Smooth muscle cell (in vitro differentiated cells): ENCODE data around the gene MAP2. TPM values are rescaled to one million over a fixed set of nuclear protein-coding genes. Genes with fewer than 3 reads are reported as not detected.

Experiments
- DNase-seq: peaks from one replicate; lab custom pipeline; 2025; ENCODE audit not compliant: unreplicated experiment; lab: John Stamatoyannopoulos, UW
- H2AFZ ChIP-seq: fragments of 200-600 bp; sonication (generic); 2 replicates; pipeline ENCODE4 v1.6.0; 2016; ENCODE audit warnings: antibody characterized with exemption, low read depth, mild to moderate bottlenecking
- H3F3A ChIP-seq: fragments of 200-600 bp; sonication (generic); 2 replicates; pipeline ENCODE4 v1.6.0; 2017; ENCODE audit warnings: antibody characterized with exemption, low read depth
- H3K27ac ChIP-seq: fragments of 200-600 bp; sonication (generic); 2 replicates; pipeline ENCODE4 v1.5.1; 2016; ENCODE audit warnings: low read depth, mild to moderate bottlenecking
- H3K27me3 ChIP-seq: fragments of 200-600 bp; sonication (generic); 2 replicates; pipeline ENCODE4 v1.6.1; 2016; ENCODE audit warnings: low read depth, mild to moderate bottlenecking
- H3K36me3 ChIP-seq: fragments of 200-600 bp; sonication (generic); 2 replicates; pipeline ENCODE4 v1.5.1; 2016; ENCODE audit warnings: low read depth
- H3K4me1 ChIP-seq: fragments of 200-600 bp; sonication (generic); 2 replicates; pipeline ENCODE4 v1.5.1; 2016; ENCODE audit warnings: low read depth
- H3K4me2 ChIP-seq: fragments of 200-600 bp; sonication (generic); 2 replicates; pipeline ENCODE4 v1.6.0; 2016; ENCODE audit warnings: mild to moderate bottlenecking
- H3K4me3 ChIP-seq: fragments of 200-600 bp; sonication (generic); 2 replicates; pipeline ENCODE4 v1.5.1; 2016; ENCODE audit warnings: mild to moderate bottlenecking
- H3K79me2 ChIP-seq: fragments of 200-600 bp; sonication (generic); 2 replicates; pipeline ENCODE4 v1.6.0; 2016; ENCODE audit warnings: low read depth, mild to moderate bottlenecking
- H3K9ac ChIP-seq: fragments of 200-600 bp; sonication (generic); 2 replicates; pipeline ENCODE4 v1.6.0; 2016; ENCODE audit warnings: low read depth
- H3K9me3 ChIP-seq: fragments of 200-600 bp; sonication (generic); replicated peaks from 2 replicates; pipeline ENCODE4 v1.5.1; 2016; ENCODE audit warnings: low read depth
- H4K20me1 ChIP-seq: fragments of 200-600 bp; sonication (generic); 2 replicates; pipeline ENCODE4 v1.6.0; 2016; ENCODE audit warnings: low read depth
- CTCF ChIP-seq: fragments of 200-600 bp; sonication (generic); IDR thresholded peaks from 2 replicates; pipeline ENCODE4 v1.5.1; 2017; ENCODE audit warnings: borderline replicate concordance, mild to moderate bottlenecking, antibody characterized with exemption; ENCODE audit not compliant: insufficient read depth, poor library complexity, severe bottlenecking
- WGBS: methylation state at CpG from one replicate; pipeline ENCODE4 v1.1.7; 2016; ENCODE audit warnings: low lambda C conversion rate; 5-methylcytosine and 5-hydroxymethylcytosine counted together
- polyA plus RNA-seq: library from polyadenylated mRNA; unstranded; fragments of >200 nt; fragmentation: Nextera tagmentation; extraction: Ambion mirVana; gene quantifications from 2 replicates; pipeline ENCODE4 v1.2.1, GENCODE V29; 2016
- total RNA-seq: library from RNA; depleted of rRNA; stranded (reverse); fragments of >200 nt; gene quantifications from 2 replicates; pipeline ENCODE4 v1.2.3, GENCODE V29; 2014

Gene MAP2
- total and polyA plus RNA-seq, 2 experiments from 2014 or later, result 1.8 to 18.7 TPM

- Histone ChIP-seq H2AFZ (no peak overlapping the region), H3K79me2 (no peaks in the 10 kb centered on the region), H3K9ac (no peak overlapping the region), H3K4me1 (no peaks in the 10 kb centered on the region), H3K27me3 (peaks cover 4% of the 10 kb centered on the region), H3K9me3 (no peaks in the 10 kb centered on the region), H3K4me2 (no peak overlapping the region), H4K20me1 (no peaks in the 10 kb centered on the region), H3F3A (no peaks in the 10 kb centered on the region), H3K36me3 (no peaks in the 10 kb centered on the region), H3K4me3 (no peak overlapping the region), H3K27ac (no peak overlapping the region)
- DNase-seq, result no peak
- 74% methylated on average over 3 of the region's 3 CpGs for WGBS
- TF ChIP-seq CTCF, result no peak
Observed at GRCh38 chr2:209763106-209763505, 339.3 kb downstream of the MAP2 start.

DNA sequence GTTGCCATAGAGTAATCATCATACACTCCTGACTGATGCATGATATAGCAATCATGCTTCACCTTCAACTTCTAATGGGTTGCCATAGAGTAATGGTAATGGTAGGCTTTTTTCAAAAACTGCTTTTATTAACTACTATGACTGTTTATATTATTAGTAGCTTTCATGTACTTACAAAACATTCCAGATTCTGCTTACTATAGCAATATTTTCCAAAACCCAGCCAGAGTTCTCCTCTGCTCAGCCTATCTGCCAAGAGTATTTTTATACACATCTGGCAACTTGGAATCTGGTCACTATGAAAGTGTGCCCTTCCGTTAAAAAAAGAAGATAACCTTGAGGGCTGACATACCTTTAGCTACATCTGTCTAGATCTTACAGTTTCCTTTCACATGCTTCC, 342.8 kb downstream of the MAP2 start:
- no peak for TF ChIP-seq CTCF
- Histone ChIP-seq H3K4me2 (no peak overlapping the region), H3F3A (no peaks in the 10 kb centered on the region), H3K27me3 (peaks cover 27% of the 10 kb centered on the region), H3K4me1 (peaks cover 3% of the 10 kb centered on the region), H3K27ac (no peak overlapping the region), H3K4me3 (no peak overlapping the region), H3K9me3 (no peaks in the 10 kb centered on the region), H2AFZ (no peak overlapping the region), H3K36me3 (no peaks in the 10 kb centered on the region), H3K9ac (no peak overlapping the region), H4K20me1 (no peaks in the 10 kb centered on the region), H3K79me2 (no peaks in the 10 kb centered on the region)
- WGBS, result 94% methylated on average over 1 of the region's 1 CpG
- DNase-seq, result no peak

GRCh38 chr2:209767316-209767715, 343.5 kb downstream of the MAP2 start:
- Histone ChIP-seq H3K36me3 (no peaks in the 10 kb centered on the region), H3K79me2 (no peaks in the 10 kb centered on the region), H3K27ac (no peak overlapping the region), H3F3A (no peaks in the 10 kb centered on the region), H3K27me3 (peaks cover 29% of the 10 kb centered on the region), H4K20me1 (no peaks in the 10 kb centered on the region), H3K9me3 (no peaks in the 10 kb centered on the region), H2AFZ (no peak overlapping the region), H3K4me2 (no peak overlapping the region), H3K4me3 (no peak overlapping the region), H3K4me1 (peaks cover 3% of the 10 kb centered on the region), H3K9ac (no peak overlapping the region)
- no peak for DNase-seq
- WGBS, result 58% methylated on average over 2 of the region's 2 CpGs
- no peak for TF ChIP-seq CTCF

DNA sequence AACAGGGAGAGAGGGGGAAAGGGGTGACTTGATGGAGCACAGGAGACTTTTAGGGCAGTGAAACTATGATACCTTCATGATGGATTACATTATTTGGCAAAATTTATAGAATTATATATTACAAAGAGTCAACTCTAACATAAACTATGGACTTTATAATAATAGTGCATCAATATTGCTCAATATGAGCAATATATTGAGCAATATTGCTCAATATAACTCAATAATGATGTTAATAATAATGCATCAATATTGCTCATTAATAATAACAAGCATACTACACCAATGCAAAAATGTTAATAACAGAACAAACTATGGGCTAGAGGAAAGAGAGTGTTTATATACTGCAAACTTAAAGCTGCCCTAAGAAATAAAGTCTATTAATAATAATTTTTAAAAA, 344.7 kb downstream of the MAP2 start:
- no peak overlapping the region for H3K4me2 ChIP-seq
- H2AFZ ChIP-seq, result no peak overlapping the region
- H3K36me3 ChIP-seq, result no peaks in the 10 kb centered on the region
- DNase-seq, result no peak
- peaks cover 42% of the 10 kb centered on the region for H3K27me3 ChIP-seq
- H3K27ac ChIP-seq, result no peak overlapping the region
- H3K4me3 ChIP-seq, result no peak overlapping the region
- no peaks in the 10 kb centered on the region for H3K9me3 ChIP-seq
- peaks cover 3% of the 10 kb centered on the region for H3K4me1 ChIP-seq
- no peaks in the 10 kb centered on the region for H3F3A ChIP-seq
- no peaks in the 10 kb centered on the region for H4K20me1 ChIP-seq
- H3K9ac ChIP-seq, result no peak overlapping the region
- no peak for TF ChIP-seq CTCF
- H3K79me2 ChIP-seq, result no peaks in the 10 kb centered on the region
